GM23338 (cell line): ENCODE results near the gene TBL1XR1. TPM values are rescaled to one million over a fixed set of nuclear protein-coding genes. Genes with fewer than 3 reads are reported as not detected.
A peak's percentile ranks its signal among the peaks of the same experiment; 100 is the strongest.

Experiments
- ATAC-seq: fragments of 200-7000 bp; cut with Tn5 transposase; 3 replicates; pipeline ENCODE4 v1.9.1; 2020
- DNase-seq: peaks from one replicate; pipeline ENCODE4 v3.0.0-alpha.2; 2015; ENCODE audit warnings: low spot score
- H2AFZ ChIP-seq: fragments of 200-600 bp; sonication (generic); 2 replicates; pipeline ENCODE4 v1.8.0; 2016; ENCODE audit warnings: antibody characterized with exemption, mild to moderate bottlenecking, moderate library complexity
- H3F3A ChIP-seq: fragments of 200-600 bp; sonication (generic); replicated peaks from 2 replicates; pipeline ENCODE4 v1.8.0; 2017; ENCODE audit warnings: antibody characterized with exemption, mixed run types, low read depth
- H3K27ac ChIP-seq: fragments of 200-600 bp; sonication (generic); 2 replicates; pipeline ENCODE4 v1.6.1; 2016; ENCODE audit warnings: low read depth
- H3K27me3 ChIP-seq: fragments of 200-600 bp; sonication (generic); 2 replicates; pipeline ENCODE4 v1.8.0; 2016; ENCODE audit warnings: mild to moderate bottlenecking, mixed run types, moderate library complexity; ENCODE audit not compliant: insufficient read depth
- H3K36me3 ChIP-seq: fragments of 200-600 bp; sonication (generic); 2 replicates; pipeline ENCODE4 v1.8.0; 2016; ENCODE audit warnings: mild to moderate bottlenecking; ENCODE audit not compliant: insufficient read depth
- H3K4me1 ChIP-seq: fragments of 200-600 bp; sonication (generic); 2 replicates; pipeline ENCODE4 v1.8.0; 2016; ENCODE audit warnings: mild to moderate bottlenecking, moderate library complexity; ENCODE audit not compliant: insufficient read depth
- H3K4me2 ChIP-seq: fragments of 200-600 bp; sonication (generic); 2 replicates; pipeline ENCODE4 v1.7.1; 2017; ENCODE audit warnings: mixed run types
- H3K4me3 ChIP-seq: fragments of 200-600 bp; sonication (generic); 2 replicates; pipeline ENCODE4 v1.6.1; 2016; ENCODE audit warnings: mixed run types
- H3K79me2 ChIP-seq: fragments of 200-600 bp; sonication (generic); replicated peaks from 2 replicates; pipeline ENCODE4 v1.8.0; 2017; ENCODE audit warnings: mild to moderate bottlenecking; ENCODE audit not compliant: insufficient read depth
- H3K9me2 ChIP-seq: fragments of 200-600 bp; sonication (generic); 2 replicates; pipeline ENCODE4 v1.8.0; 2017; ENCODE audit not compliant: insufficient read depth
- H4K20me1 ChIP-seq: fragments of 200-600 bp; sonication (generic); replicated peaks from 2 replicates; pipeline ENCODE4 v1.8.0; 2017; ENCODE audit warnings: mild to moderate bottlenecking; ENCODE audit not compliant: insufficient read depth
- H3K27ac Mint-ChIP-seq: 2 replicates; pipeline ENCODE4 v1.8.0; 2020; ENCODE audit warnings: inconsistent platforms, mild to moderate bottlenecking, moderate library complexity, mixed read lengths
- H3K27me3 Mint-ChIP-seq: 3 replicates; pipeline ENCODE4 v1.8.0; 2022; ENCODE audit warnings: low read depth, mild to moderate bottlenecking, moderate library complexity, mixed read lengths, inconsistent platforms; ENCODE audit not compliant: insufficient read depth, poor library complexity
- H3K36me3 Mint-ChIP-seq: 3 replicates; pipeline ENCODE4 v1.8.0; 2021; ENCODE audit warnings: low read depth, mild to moderate bottlenecking, inconsistent platforms, moderate library complexity, mixed read lengths
- H3K4me1 Mint-ChIP-seq: 3 replicates; pipeline ENCODE4 v1.8.0; 2020; ENCODE audit warnings: mild to moderate bottlenecking, inconsistent platforms, mixed read lengths
- H3K4me3 Mint-ChIP-seq: 3 replicates; pipeline ENCODE4 v1.8.0; 2021; ENCODE audit warnings: moderate library complexity, mild to moderate bottlenecking, inconsistent platforms, mixed read lengths
- H3K9me3 Mint-ChIP-seq: 3 replicates; pipeline ENCODE4 v1.8.0; 2020; ENCODE audit warnings: moderate library complexity, mild to moderate bottlenecking, inconsistent platforms, mixed read lengths
- CREB1 ChIP-seq: fragments of 250-450 bp; sonication (Bioruptor Pico); IDR thresholded peaks from 2 replicates; pipeline ENCODE4 v1.5.0; 2020; ENCODE audit warnings: low read depth, mild to moderate bottlenecking, moderate library complexity
- EZH2 ChIP-seq: fragments of 200-600 bp; sonication (generic); IDR thresholded peaks from one replicate; pipeline ENCODE4 v1.8.0; 2017; ENCODE audit warnings: antibody characterized with exemption, mild to moderate bottlenecking, low read depth; ENCODE audit not compliant: unreplicated experiment
- EZH2phosphoT487 ChIP-seq: fragments of 200-600 bp; sonication (generic); IDR thresholded peaks from one replicate; pipeline ENCODE4 v1.8.1; 2018; ENCODE audit warnings: antibody characterized with exemption; ENCODE audit not compliant: unreplicated experiment
- JUNB ChIP-seq: IDR thresholded peaks from one replicate; pipeline ENCODE4 v1.6.1; 2016; ENCODE audit warnings: antibody characterized with exemption; ENCODE audit not compliant: unreplicated experiment
- NANOG ChIP-seq: IDR thresholded peaks from 2 replicates; pipeline ENCODE4 v1.6.1; 2016; ENCODE audit warnings: antibody characterized with exemption, borderline replicate concordance
- POLR2AphosphoS5 ChIP-seq: IDR thresholded peaks from 2 replicates; pipeline ENCODE4 v1.6.1; 2016; ENCODE audit warnings: antibody characterized with exemption, low read depth
- STAT1 ChIP-seq: IDR thresholded peaks from one replicate; pipeline ENCODE4 v1.6.1; 2016; ENCODE audit warnings: antibody characterized with exemption; ENCODE audit not compliant: unreplicated experiment
- ZNF114 ChIP-seq: fragments of 250-450 bp; sonication (Bioruptor Pico); IDR thresholded peaks from 2 replicates; pipeline ENCODE4 v1.5.0; 2020; ENCODE audit warnings: mild to moderate bottlenecking, moderate library complexity
- ZNF331 ChIP-seq: fragments of 250-450 bp; sonication (Bioruptor Pico); IDR thresholded peaks from 2 replicates; pipeline ENCODE4 v1.5.0; 2020; ENCODE audit warnings: low read depth, mild to moderate bottlenecking, moderate library complexity
- polyA plus RNA-seq: library from polyadenylated mRNA; unstranded; fragments of >200 nt; fragmentation: Nextera tagmentation; extraction: Ambion mirVana; gene quantifications from 2 replicates; pipeline ENCODE4 v1.2.1, GENCODE V29; 2016
- total RNA-seq: library from RNA; depleted of rRNA; stranded (reverse); fragments of >200 nt; shearing (Covaris generic); gene quantifications from 2 replicates; pipeline ENCODE4 v1.2.3, GENCODE V29; 2014
- TF ChIP-seq, protein P1 (sequence below): IDR thresholded peaks from 2 replicates; pipeline ENCODE4 v1.6.1; 2016; ENCODE audit warnings: antibody characterized with exemption
- TF ChIP-seq, protein P2 (sequence below), 2 experiments: fragments of 200-600 bp in 1 of 2; sonication (generic) in 1 of 2; conservative IDR thresholded peaks; 2 replicates each; pipeline versions ENCODE4 v1.5.1 to v1.6.1; 2016 to 2017; ENCODE audit warnings: antibody characterized with exemption in 2 of 2, low read depth in 2 of 2, mild to moderate bottlenecking in 2 of 2, moderate library complexity in 1 of 2
- TF ChIP-seq, protein P3 (sequence below): fragments of 250-450 bp; sonication (Bioruptor Pico); IDR thresholded peaks from 2 replicates; pipeline ENCODE4 v1.5.0; 2020; ENCODE audit warnings: mild to moderate bottlenecking, moderate library complexity

TBL1XR1 gene
- total and polyA plus RNA-seq, 2 experiments from 2014 or later = 49.6 to 122 TPM

DNA sequence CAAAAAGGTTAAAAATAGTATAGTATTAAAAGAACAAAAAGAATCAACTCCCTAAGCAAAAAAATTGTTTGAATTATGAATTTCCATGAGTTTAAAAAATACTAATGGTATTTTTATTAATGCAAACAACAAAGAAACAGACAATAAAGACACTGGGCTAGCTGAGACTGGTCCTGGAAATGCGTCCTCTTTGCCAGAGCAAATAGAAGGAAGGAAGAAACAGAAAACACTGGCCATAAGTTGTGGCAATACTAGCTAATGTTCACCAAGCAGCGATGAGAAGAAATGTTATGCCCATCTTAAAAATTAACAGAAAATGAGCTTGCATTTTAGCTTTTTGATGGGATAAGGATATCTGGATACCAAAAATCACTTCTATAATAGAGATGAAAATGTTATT, 88.6 kb downstream of the TBL1XR1 start:
- Histone ChIP-seq H3K79me2 (peaks cover 99% of the 10 kb centered on the region), H4K20me1 (peaks cover 57% of the 10 kb centered on the region), H2AFZ (no peak overlapping the region), H3F3A (no peaks in the 10 kb centered on the region), H3K27ac (no peak overlapping the region), H3K4me1 (peaks cover 70% of the 10 kb centered on the region), H3K4me3 (no peak overlapping the region), H3K4me2 (no peak overlapping the region), H3K27me3 (no peaks in the 10 kb centered on the region), H3K36me3 (no peaks in the 10 kb centered on the region), H3K9me2 (no peaks in the 10 kb centered on the region)
- no peak overlapping the region for H3K4me3 Mint-ChIP-seq
- H3K27me3 Mint-ChIP-seq = peaks cover 3% of the 10 kb centered on the region
- H3K36me3 Mint-ChIP-seq = no peaks in the 10 kb centered on the region
- peak overlapping the region; percentile 34; the same call in 1 of the 2 replicates for H3K27ac Mint-ChIP-seq
- DNase-seq (no peak), ATAC-seq (no peak)
- TF ChIP-seq EZH2 = no peak
- no peak for TF ChIP-seq JUNB
- H3K4me1 Mint-ChIP-seq = peaks cover 69% of the 10 kb centered on the region
- H3K9me3 Mint-ChIP-seq = no peaks in the 10 kb centered on the region

DNA sequence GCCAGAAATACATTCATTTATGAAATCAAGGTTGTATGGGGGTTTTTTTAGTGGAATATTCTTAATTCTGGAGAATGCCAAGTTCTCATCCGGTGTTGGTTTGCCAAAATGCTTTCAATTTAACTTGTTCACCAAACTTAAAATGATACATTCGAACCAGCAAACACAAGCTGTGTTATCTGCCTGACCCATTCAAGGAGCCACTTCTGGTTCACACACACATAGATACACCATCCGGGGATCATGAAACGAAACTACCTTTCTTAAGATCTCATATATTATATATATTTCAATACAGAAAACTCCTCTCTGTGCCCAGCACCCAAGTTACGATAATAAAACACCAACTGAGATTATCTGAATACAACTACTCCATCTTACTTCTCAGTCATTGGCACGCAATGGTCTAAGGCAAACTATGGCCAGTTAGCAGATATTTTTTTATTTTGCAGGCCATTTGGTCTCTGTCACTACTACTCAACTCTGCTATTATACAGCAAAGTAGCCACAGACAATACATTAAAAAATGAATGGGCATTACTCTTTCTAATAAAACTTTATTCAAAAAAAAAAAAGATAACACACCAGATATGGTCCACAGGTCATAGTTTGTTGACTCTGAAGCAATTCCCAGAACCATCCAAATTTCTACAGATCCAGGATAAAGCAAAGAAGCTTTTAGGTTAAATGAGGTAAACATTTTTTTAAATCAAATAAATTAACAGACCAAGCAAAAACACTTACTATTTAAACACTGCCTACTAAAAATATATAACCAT, 89.6 kb downstream of the TBL1XR1 start:
- Histone ChIP-seq H3K4me3 (no peak overlapping the region), H4K20me1 (peaks cover 63% of the 10 kb centered on the region), H3F3A (no peaks in the 10 kb centered on the region), H3K27me3 (no peaks in the 10 kb centered on the region), H3K9me2 (no peaks in the 10 kb centered on the region), H2AFZ (no peak overlapping the region), H3K4me2 (0 out of 2 replicates have a peak overlapping the region, but pooled peaks have one; percentile 48), H3K36me3 (no peaks in the 10 kb centered on the region), H3K79me2 (peaks cover 99% of the 10 kb centered on the region), H3K4me1 (peaks cover 80% of the 10 kb centered on the region), H3K27ac (0 out of 2 replicates have a peak overlapping the region, but pooled peaks have one; percentile 13)
- H3K27me3 Mint-ChIP-seq = peaks cover 3% of the 10 kb centered on the region
- H3K9me3 Mint-ChIP-seq = no peaks in the 10 kb centered on the region
- H3K27ac Mint-ChIP-seq = no peak overlapping the region
- ATAC-seq (no peak), DNase-seq (no peak)
- H3K36me3 Mint-ChIP-seq = no peaks in the 10 kb centered on the region
- peaks cover 65% of the 10 kb centered on the region for H3K4me1 Mint-ChIP-seq
- no peak overlapping the region for H3K4me3 Mint-ChIP-seq
- TF ChIP-seq ZNF114 = no peak
- TF ChIP-seq JUNB = no peak
- TF ChIP-seq, protein P1, sequence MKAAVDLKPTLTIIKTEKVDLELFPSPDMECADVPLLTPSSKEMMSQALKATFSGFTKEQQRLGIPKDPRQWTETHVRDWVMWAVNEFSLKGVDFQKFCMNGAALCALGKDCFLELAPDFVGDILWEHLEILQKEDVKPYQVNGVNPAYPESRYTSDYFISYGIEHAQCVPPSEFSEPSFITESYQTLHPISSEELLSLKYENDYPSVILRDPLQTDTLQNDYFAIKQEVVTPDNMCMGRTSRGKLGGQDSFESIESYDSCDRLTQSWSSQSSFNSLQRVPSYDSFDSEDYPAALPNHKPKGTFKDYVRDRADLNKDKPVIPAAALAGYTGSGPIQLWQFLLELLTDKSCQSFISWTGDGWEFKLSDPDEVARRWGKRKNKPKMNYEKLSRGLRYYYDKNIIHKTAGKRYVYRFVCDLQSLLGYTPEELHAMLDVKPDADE = no peak
- TF ChIP-seq CREB1 (CRISPR knock-in tag) = no peak
- TF ChIP-seq EZH2 = no peak
- TF ChIP-seq, protein P2, sequence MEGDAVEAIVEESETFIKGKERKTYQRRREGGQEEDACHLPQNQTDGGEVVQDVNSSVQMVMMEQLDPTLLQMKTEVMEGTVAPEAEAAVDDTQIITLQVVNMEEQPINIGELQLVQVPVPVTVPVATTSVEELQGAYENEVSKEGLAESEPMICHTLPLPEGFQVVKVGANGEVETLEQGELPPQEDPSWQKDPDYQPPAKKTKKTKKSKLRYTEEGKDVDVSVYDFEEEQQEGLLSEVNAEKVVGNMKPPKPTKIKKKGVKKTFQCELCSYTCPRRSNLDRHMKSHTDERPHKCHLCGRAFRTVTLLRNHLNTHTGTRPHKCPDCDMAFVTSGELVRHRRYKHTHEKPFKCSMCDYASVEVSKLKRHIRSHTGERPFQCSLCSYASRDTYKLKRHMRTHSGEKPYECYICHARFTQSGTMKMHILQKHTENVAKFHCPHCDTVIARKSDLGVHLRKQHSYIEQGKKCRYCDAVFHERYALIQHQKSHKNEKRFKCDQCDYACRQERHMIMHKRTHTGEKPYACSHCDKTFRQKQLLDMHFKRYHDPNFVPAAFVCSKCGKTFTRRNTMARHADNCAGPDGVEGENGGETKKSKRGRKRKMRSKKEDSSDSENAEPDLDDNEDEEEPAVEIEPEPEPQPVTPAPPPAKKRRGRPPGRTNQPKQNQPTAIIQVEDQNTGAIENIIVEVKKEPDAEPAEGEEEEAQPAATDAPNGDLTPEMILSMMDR (conservative IDR thresholded peaks at IDR 0.05; ENCODE audit: low read depth in 2 of 2) = no peak
- no peak for TF ChIP-seq ZNF331 (CRISPR knock-in tag)
- no peak for TF ChIP-seq POLR2AphosphoS5
- TF ChIP-seq, protein P3, sequence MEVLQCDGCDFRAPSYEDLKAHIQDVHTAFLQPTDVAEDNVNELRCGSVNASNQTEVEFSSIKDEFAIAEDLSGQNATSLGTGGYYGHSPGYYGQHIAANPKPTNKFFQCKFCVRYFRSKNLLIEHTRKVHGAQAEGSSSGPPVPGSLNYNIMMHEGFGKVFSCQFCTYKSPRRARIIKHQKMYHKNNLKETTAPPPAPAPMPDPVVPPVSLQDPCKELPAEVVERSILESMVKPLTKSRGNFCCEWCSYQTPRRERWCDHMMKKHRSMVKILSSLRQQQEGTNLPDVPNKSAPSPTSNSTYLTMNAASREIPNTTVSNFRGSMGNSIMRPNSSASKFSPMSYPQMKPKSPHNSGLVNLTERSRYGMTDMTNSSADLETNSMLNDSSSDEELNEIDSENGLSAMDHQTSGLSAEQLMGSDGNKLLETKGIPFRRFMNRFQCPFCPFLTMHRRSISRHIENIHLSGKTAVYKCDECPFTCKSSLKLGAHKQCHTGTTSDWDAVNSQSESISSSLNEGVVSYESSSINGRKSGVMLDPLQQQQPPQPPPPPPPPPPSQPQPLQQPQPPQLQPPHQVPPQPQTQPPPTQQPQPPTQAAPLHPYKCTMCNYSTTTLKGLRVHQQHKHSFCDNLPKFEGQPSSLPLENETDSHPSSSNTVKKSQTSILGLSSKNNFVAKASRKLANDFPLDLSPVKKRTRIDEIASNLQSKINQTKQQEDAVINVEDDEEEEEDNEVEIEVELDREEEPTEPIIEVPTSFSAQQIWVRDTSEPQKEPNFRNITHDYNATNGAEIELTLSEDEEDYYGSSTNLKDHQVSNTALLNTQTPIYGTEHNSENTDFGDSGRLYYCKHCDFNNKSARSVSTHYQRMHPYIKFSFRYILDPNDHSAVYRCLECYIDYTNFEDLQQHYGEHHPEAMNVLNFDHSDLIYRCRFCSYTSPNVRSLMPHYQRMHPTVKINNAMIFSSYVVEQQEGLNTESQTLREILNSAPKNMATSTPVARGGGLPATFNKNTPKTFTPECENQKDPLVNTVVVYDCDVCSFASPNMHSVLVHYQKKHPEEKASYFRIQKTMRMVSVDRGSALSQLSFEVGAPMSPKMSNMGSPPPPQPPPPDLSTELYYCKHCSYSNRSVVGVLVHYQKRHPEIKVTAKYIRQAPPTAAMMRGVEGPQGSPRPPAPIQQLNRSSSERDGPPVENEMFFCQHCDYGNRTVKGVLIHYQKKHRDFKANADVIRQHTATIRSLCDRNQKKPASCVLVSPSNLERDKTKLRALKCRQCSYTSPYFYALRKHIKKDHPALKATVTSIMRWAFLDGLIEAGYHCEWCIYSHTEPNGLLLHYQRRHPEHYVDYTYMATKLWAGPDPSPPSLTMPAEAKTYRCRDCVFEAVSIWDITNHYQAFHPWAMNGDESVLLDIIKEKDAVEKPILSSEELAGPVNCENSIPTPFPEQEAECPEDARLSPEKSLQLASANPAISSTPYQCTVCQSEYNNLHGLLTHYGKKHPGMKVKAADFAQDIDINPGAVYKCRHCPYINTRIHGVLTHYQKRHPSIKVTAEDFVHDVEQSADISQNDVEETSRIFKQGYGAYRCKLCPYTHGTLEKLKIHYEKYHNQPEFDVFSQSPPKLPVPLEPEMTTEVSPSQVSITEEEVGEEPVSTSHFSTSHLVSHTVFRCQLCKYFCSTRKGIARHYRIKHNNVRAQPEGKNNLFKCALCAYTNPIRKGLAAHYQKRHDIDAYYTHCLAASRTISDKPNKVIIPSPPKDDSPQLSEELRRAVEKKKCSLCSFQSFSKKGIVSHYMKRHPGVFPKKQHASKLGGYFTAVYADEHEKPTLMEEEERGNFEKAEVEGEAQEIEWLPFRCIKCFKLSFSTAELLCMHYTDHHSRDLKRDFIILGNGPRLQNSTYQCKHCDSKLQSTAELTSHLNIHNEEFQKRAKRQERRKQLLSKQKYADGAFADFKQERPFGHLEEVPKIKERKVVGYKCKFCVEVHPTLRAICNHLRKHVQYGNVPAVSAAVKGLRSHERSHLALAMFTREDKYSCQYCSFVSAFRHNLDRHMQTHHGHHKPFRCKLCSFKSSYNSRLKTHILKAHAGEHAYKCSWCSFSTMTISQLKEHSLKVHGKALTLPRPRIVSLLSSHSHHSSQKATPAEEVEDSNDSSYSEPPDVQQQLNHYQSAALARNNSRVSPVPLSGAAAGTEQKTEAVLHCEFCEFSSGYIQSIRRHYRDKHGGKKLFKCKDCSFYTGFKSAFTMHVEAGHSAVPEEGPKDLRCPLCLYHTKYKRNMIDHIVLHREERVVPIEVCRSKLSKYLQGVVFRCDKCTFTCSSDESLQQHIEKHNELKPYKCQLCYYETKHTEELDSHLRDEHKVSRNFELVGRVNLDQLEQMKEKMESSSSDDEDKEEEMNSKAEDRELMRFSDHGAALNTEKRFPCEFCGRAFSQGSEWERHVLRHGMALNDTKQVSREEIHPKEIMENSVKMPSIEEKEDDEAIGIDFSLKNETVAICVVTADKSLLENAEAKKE (CRISPR knock-in tag) = no peak
- no peak for TF ChIP-seq STAT1
- TF ChIP-seq EZH2phosphoT487 = no peak
- TF ChIP-seq NANOG = no peak
